T-helper 2 cell treated with Interferon-gamma antibody and Interleukin-4, amounts not matched to agents 5 μg/mL and 100 μg/mL, for 36 hours (primary cell): Measurements from ENCODE around the gene PRAMEF17.
"Not testable (repeated sequence)": the region's sequence is repeated elsewhere in the genome, so short reads cannot be mapped to it uniquely, and the experiment has no call there.

Experiments
- DNase-seq: peaks from one replicate; pipeline ENCODE4 v3.0.0; 2021; ENCODE audit warnings: low spot score
- H3K27ac Mint-ChIP-seq: one replicate; pipeline ENCODE4 v1.8.0; 2021; ENCODE audit warnings: mild to moderate bottlenecking, mixed read lengths
- H3K27me3 Mint-ChIP-seq: one replicate; pipeline ENCODE4 v1.8.0; 2021; ENCODE audit warnings: low read depth, mixed read lengths
- H3K36me3 Mint-ChIP-seq: one replicate; pipeline ENCODE4 v1.8.0; 2021; ENCODE audit warnings: low read depth, mixed read lengths
- H3K4me1 Mint-ChIP-seq: one replicate; pipeline ENCODE4 v1.8.0; 2021; ENCODE audit warnings: low read depth, mixed read lengths
- H3K4me3 Mint-ChIP-seq: one replicate; pipeline ENCODE4 v1.8.0; 2022; ENCODE audit warnings: mild to moderate bottlenecking, moderate library complexity, mixed read lengths
- H3K9me3 Mint-ChIP-seq: one replicate; pipeline ENCODE4 v1.8.0; 2021; ENCODE audit warnings: mixed read lengths

PRAMEF17 gene, protein sequence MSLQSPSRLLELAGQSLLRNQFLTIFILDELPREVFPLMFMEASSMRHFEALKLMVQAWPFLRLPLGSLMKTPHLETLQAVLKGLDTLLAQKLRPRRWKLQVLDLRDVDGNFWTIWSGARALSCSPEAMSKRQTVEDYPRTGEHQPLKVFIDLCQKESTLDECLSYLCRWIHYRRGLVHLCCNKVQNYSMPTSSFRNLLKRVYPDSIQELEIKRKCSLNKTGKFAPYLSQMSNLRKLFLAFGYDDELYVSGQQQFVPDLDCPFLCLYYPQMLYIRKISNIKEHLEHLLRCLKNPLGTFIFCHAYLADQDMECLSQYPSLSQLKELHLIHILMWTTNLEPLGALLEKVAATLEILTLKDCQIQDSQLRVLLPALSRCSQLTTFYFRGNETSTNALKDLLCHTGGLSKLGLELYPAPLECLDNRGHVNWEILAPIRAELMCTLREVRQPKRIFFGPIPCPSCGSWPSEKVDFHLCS

DNA sequence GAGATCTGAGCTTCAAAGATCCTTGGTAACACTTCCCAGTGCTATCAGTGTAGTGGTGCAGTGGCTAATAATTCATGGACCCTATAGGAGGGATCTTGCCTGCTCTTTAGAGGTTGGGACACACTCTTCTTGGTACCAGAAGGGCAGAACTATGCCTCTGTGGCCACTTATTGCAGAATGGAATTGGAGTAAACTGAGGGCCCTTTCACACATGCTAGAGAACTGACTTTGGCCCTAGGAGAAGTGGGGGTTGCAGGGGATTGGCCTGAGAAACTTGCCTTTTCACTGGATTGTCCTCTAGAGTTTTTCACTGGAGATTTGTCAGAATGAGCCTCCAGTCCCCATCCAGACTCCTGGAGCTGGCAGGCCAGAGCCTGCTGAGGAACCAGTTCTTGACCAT is at the start of gene PRAMEF17:
Gene PRAMEF17 (plus strand): TSS at position 301 of the 400 bp plus-strand sequence. CDS start 26 bp downstream, at position 327.
- H3K27me3 Mint-ChIP-seq, H3K9me3 Mint-ChIP-seq, H3K27ac Mint-ChIP-seq, H3K36me3 Mint-ChIP-seq, DNase-seq, H3K4me3 Mint-ChIP-seq, H3K4me1 Mint-ChIP-seq: not testable (repeated sequence)

DNA sequence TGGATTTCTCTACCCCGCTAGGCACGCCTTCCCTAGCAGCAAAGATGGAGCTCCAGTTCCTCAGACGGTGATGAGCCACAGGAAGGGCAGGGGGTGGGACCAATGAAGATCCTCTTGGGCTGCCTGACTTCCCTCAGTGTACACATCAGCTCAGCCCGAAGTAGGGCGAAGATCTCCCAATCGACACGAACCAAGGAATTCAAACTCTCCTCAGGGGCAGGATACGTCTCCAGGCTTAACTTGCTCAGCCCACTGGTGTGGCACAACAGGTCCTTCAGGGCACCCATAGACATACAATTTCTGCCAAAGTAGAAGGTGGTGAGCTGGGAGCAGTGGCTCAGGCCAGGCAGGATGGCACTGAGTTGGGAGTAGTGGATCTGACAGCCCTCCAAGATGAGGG is 46.9 kb upstream of the PRAMEF17 start:
- H3K27me3 Mint-ChIP-seq, H3K4me3 Mint-ChIP-seq, H3K27ac Mint-ChIP-seq, H3K4me1 Mint-ChIP-seq, DNase-seq, H3K9me3 Mint-ChIP-seq, H3K36me3 Mint-ChIP-seq: not testable (repeated sequence)

DNA sequence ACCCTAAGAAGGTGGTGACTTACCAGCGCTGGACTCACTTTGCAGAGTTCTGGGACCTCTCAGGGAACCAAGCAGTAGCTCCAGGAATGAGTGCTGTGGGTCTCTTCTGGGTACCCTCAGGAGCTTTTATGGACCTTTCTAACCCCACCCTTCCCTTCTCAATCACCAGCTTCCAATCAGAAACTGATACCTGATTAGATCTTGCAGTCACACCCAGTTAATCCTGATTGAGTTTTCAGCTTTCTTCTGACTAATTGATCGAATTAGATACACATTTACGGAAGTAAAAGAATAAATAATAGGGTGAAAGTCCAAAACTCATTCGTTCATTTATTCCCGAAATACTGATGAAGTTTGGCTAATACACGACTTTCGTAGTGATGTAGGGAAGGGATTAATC is 42.4 kb upstream of the PRAMEF17 start, which contains the start of gene PRAMEF14:
Gene PRAMEF14 (minus strand): TSS at position 101 of the 400 bp plus-strand sequence. CDS start 1,820 bp downstream, outside the sequence.
- H3K27me3 Mint-ChIP-seq, H3K9me3 Mint-ChIP-seq, H3K4me3 Mint-ChIP-seq, H3K4me1 Mint-ChIP-seq, H3K27ac Mint-ChIP-seq, H3K36me3 Mint-ChIP-seq, DNase-seq: not testable (repeated sequence)

DNA sequence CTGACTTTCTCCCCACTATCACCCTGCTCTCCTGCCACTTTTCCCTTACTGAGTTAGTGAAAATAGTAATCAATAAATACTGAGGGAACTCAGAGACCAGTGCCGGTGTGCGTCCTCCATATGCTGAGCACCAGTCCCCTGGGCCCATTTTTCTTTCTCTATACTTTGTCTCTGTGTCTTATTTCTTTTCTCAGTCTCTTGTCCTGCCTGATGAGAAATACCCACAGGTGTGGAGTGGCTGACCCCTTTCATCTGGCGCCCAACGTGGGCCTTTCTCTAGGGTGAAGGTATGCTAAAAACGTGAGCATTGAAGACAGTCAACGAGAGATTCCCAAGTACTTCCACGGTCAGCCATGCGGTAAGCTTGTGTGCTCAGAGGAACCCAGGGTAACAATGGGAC is 36.0 kb upstream of the PRAMEF17 start:
- H3K4me1 Mint-ChIP-seq, H3K9me3 Mint-ChIP-seq, H3K27ac Mint-ChIP-seq, H3K4me3 Mint-ChIP-seq, H3K36me3 Mint-ChIP-seq, H3K27me3 Mint-ChIP-seq, DNase-seq: not testable (repeated sequence)

DNA sequence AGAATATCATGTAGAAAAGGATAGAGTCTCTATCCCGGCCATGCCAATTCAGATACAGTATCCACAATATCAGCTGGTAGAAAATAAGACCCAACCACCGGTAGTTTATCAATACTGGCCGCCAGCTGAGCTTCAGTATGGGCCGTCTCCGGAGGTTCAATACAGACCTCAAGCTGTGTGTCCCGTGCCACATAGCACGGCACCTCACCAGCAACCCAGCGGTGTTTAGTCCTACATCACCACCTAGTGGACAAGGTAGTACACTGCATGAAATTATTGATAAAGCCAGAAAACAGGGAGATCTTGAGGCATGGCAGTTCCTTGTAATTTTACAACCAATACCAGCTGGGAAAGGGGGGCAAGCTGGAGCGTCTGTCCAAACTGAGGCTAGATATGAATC is 35.0 kb upstream of the PRAMEF17 start:
- H3K27me3 Mint-ChIP-seq, DNase-seq, H3K4me3 Mint-ChIP-seq, H3K4me1 Mint-ChIP-seq, H3K9me3 Mint-ChIP-seq, H3K36me3 Mint-ChIP-seq, H3K27ac Mint-ChIP-seq: not testable (repeated sequence)

DNA sequence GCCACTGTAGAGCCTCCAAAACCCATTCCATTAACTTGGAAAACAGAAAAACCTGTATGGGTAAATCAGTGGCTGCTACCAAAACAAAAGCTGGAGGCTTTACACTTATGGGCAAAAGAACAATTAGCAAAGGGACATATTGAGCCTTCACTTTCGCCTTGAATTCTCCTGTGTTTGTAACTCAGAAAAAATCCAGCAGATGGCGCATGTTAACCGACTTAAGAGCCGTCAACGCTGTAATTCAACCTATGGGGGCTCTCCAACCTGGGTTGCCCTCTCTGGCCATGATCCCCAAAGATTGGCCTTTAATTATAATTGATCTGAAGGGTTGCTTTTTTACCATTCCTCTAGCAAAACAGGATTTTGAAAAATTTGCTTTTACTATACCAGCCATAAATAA is 32.7 kb upstream of the PRAMEF17 start:
- not testable (repeated sequence) for H3K36me3 Mint-ChIP-seq, H3K4me3 Mint-ChIP-seq, H3K9me3 Mint-ChIP-seq, H3K27ac Mint-ChIP-seq, H3K27me3 Mint-ChIP-seq, H3K4me1 Mint-ChIP-seq
- DNase-seq, result peak; percentile 3

DNA sequence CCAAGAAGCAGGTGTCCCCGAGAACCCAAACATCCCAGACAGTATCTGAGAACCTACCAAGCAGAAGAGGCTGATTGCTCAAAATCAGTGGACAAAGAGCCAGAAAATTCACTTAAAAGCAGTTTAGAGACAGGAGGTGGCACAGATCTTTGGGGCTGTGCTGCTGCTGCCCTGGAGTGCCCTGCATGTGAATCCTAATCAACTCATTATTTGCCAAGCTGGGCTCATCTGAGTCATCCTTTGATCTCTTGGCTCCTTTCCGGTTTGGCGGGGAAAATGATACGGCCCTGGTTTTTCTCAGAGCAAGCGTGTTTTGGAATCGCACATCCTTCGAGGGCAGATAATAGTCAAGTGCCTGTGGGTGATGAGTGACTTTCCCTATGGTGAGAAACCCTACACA is 27.1 kb upstream of the PRAMEF17 start:
- not testable (repeated sequence) for H3K27ac Mint-ChIP-seq, DNase-seq, H3K4me1 Mint-ChIP-seq, H3K27me3 Mint-ChIP-seq, H3K9me3 Mint-ChIP-seq, H3K36me3 Mint-ChIP-seq, H3K4me3 Mint-ChIP-seq

DNA sequence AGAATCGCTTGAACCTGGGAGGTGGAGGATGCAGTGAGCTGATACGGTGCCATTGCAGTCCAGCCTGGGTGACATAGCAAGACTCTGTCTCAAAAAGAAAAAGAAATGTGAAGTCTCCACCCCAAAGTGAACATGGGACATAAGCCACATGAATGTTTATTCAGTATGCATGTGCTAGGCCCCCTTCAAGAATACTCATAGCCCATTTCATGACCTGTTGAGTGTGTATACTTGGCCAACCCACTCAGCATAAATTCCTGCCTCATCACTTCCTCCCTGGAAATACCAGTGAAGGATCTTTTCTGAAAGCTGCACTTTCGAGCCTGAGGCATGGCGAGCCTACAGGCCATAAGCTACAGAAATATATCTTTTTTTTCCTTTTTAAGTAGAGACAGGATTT is 24.5 kb upstream of the PRAMEF17 start:
- H3K27ac Mint-ChIP-seq, H3K36me3 Mint-ChIP-seq, H3K4me1 Mint-ChIP-seq, H3K4me3 Mint-ChIP-seq, H3K9me3 Mint-ChIP-seq, H3K27me3 Mint-ChIP-seq, DNase-seq: not testable (repeated sequence)

DNA sequence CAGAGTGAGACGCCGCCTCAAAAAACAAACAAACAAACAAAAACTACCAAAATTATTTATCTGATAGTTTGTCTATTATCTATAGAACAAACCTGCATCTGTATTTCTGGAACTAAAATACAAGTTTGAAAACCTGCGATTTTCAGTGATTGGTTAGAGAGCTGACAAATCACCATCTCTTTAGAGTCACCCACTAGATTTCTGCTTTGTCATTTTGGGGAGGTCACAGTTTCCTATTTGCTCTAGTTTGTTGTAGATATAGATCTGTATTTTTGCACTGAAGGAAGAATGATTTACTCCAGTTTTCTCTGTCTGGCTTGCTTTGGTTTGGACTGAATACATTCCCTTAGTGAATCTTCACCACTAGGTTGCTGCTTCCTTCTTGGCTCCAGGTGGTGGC is 22.9 kb upstream of the PRAMEF17 start:
- not testable (repeated sequence) for H3K27ac Mint-ChIP-seq, H3K36me3 Mint-ChIP-seq, H3K4me3 Mint-ChIP-seq, H3K4me1 Mint-ChIP-seq, H3K27me3 Mint-ChIP-seq, H3K9me3 Mint-ChIP-seq, DNase-seq

DNA sequence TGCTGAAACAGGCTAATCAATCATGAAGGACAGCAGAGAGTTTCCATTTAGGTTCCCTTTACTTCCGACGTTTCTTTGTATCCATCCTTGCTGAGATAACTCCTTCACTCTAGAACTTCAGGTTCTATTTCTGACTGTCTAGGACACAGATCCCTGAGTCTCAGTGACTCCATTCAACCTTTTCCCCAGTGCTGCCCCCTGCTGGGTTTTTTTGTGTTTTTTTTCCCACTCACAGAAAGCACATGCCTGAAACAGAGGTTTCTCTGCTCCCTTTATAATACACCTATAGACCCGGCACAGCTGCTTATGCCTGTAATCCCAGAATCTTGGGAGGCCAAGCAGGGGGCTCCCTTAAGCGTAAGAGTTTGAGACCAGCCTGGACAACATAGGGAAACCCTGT is 20.9 kb upstream of the PRAMEF17 start:
- H3K4me1 Mint-ChIP-seq, DNase-seq, H3K4me3 Mint-ChIP-seq, H3K27me3 Mint-ChIP-seq, H3K9me3 Mint-ChIP-seq, H3K36me3 Mint-ChIP-seq, H3K27ac Mint-ChIP-seq: not testable (repeated sequence)

DNA sequence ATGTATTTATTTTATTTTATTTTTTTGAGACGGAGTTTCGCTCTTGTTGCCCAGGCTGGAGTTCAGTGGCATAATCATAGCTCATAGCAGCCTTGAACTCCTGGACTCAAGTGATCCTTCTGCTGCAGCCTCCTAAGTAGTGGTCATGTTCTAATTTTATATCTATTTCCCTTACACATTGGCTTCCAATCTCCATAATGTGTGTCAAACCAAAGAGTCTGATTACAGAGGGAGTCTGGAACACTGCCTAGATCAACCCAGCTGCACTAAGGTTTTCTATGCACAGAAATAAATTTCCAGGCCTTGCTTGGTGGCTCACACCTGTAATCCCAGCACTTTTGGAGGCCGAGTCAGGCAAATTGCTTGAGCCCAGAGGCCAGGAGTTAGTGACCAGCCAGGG is 10.4 kb upstream of the PRAMEF17 start:
- not testable (repeated sequence) for H3K9me3 Mint-ChIP-seq, H3K4me1 Mint-ChIP-seq, H3K27me3 Mint-ChIP-seq, H3K36me3 Mint-ChIP-seq, H3K27ac Mint-ChIP-seq, H3K4me3 Mint-ChIP-seq, DNase-seq

DNA sequence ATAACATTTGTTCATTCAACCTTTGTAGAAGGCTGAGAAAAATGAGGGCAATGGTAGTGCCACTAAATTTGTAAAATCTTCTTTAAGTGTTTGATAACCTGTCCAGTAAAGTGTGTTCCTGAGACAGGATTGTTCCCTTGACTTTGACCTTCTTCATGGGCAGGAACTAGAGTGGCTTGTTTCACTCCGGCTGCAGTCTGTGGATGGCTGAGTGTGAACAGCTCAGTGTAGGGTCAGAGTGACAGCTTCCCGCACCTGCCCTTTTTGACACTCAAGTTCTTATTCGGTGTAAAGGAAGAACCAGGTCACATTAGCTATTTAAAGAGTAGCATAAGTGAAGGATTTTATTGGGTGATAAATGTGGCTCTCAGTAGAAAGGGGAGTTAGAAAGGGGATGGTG is 9.1 kb upstream of the PRAMEF17 start:
- not testable (repeated sequence) for H3K27me3 Mint-ChIP-seq, H3K36me3 Mint-ChIP-seq, H3K4me1 Mint-ChIP-seq, H3K9me3 Mint-ChIP-seq, H3K27ac Mint-ChIP-seq, DNase-seq, H3K4me3 Mint-ChIP-seq

DNA sequence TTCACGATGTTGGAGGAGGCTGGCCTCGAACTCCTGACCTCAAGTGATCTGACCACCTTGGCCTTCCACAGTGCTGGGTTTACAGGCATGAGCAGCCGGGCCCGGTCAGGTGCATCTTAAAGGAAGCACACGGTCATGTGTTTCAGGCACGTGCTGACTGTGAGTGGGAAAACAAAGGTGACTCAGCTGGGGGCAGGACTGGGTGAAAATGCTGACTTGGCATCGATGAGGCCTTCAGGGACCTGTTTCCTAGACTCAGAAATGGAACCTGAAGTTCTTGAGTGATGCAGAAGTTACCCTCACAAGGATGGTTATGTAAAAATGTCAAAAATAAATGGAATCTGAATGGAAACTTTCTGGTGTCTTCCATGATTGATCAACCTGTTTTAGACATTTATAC is 3.6 kb downstream of the PRAMEF17 start:
- H3K27ac Mint-ChIP-seq, H3K36me3 Mint-ChIP-seq, H3K9me3 Mint-ChIP-seq, H3K27me3 Mint-ChIP-seq, DNase-seq, H3K4me3 Mint-ChIP-seq, H3K4me1 Mint-ChIP-seq: not testable (repeated sequence)

DNA sequence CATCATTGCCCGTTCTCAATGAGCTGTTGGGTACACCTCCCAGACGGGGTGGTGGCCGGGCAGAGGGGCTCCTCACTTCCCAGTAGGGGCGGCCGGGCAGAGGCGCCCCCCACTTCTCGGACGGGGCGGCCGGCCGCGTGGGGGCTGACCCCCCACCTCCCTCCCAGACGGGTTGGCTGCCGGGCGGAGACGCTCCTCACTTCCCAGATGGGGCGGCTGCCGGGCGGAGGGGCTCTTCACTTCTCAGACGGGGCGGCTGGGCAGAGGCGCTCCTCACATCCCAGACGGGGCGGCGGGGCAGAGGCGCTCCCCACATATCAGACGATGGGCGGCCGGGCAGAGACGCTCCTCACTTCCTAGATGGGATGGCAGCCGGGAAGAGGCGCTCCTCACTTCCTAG is 5.3 kb downstream of the PRAMEF17 start:
- not testable (repeated sequence) for H3K4me1 Mint-ChIP-seq, DNase-seq, H3K9me3 Mint-ChIP-seq, H3K27ac Mint-ChIP-seq, H3K36me3 Mint-ChIP-seq, H3K4me3 Mint-ChIP-seq, H3K27me3 Mint-ChIP-seq

DNA sequence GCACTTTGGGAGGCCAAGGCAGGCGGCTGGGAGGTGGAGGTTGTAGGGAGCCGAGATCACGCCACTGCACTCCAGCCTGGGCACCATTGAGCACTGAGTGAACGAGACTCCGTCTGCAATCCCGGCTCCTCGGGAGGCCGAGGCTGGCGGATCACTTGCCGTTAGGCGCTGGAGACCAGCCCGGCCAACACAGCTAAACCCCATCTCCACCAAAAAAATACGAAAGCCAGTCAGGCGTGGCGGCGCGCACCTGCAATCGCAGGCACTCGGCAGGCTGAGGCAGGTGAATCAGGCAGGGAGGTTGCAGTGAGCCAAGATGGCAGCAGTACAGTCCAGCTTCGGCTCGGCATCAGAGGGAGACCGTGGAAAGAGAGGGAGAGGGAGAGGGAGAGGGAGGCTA is 5.9 kb downstream of the PRAMEF17 start:
- not testable (repeated sequence) for H3K36me3 Mint-ChIP-seq, DNase-seq, H3K9me3 Mint-ChIP-seq, H3K4me3 Mint-ChIP-seq, H3K4me1 Mint-ChIP-seq, H3K27ac Mint-ChIP-seq, H3K27me3 Mint-ChIP-seq
